ENCODE measurements around the gene CR1L. TPM values are rescaled to one million over a fixed set of nuclear protein-coding genes. Genes with fewer than 3 reads are reported as not detected.

The CR1L gene
- total and polyA plus RNA-seq, 9 of the 15 experiments (the other 6 are each of a cell fraction or from before 2014, with no cell fraction given): 10.1 to 74.8 (median 34.3) TPM

- TF ChIP-seq NKRF (IDR thresholded peaks at IDR 0.05; ENCODE audit: borderline replicate concordance) (peak; percentile 29; the same call in 1 of the 2 replicates), GABPA (tag; conservative IDR thresholded peaks at IDR 0.05; ENCODE audit: low read depth) (peak; percentile 52; the same call in 1 of the 2 replicates), ZFPM2 (CRISPR knock-in tag; IDR thresholded peaks at IDR 0.05) (no peak), CHD7 (IDR thresholded peaks at IDR 0.05; ENCODE audit: low read depth, low read length) (no peak), ZNF347 (CRISPR knock-in tag; IDR thresholded peaks at IDR 0.05; ENCODE audit: low read depth) (0 out of 2 replicates have a peak, but pooled peaks have one; percentile 32), POLR3G (IDR thresholded peaks at IDR 0.05; ENCODE audit: extremely low read depth, insufficient read length, insufficient replicate concordance) (no peak), RNF2 (IDR thresholded peaks at IDR 0.05) (no peak), PML (IDR thresholded peaks at IDR 0.05; ENCODE audit: low read length) (no peak), TCF7 (IDR thresholded peaks at IDR 0.05; ENCODE audit: borderline replicate concordance) (no peak), LEF1 (IDR thresholded peaks at IDR 0.05) (peak; percentile 36; the same call in 1 of the 2 replicates), MYNN (IDR thresholded peaks at IDR 0.05) (peak; percentile 15; the same call in 1 of the 2 replicates), MYNN (CRISPR knock-in tag; IDR thresholded peaks at IDR 0.05) (no peak), PTTG1 (tag; IDR thresholded peaks at IDR 0.05; ENCODE audit: low read depth) (no peak)
- TF ChIP-seq, protein P1, sequence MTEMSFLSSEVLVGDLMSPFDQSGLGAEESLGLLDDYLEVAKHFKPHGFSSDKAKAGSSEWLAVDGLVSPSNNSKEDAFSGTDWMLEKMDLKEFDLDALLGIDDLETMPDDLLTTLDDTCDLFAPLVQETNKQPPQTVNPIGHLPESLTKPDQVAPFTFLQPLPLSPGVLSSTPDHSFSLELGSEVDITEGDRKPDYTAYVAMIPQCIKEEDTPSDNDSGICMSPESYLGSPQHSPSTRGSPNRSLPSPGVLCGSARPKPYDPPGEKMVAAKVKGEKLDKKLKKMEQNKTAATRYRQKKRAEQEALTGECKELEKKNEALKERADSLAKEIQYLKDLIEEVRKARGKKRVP (CRISPR knock-in tag; IDR thresholded peaks at IDR 0.05): no peak; the same call in 1 of the 2 replicates
Observed at GRCh38 chr1:207747627-207748492, 102.9 kb downstream of the CR1L start (continued).

Measured in K562 (cell line).